Measurements from ENCODE around the gene YY1. TPM values are rescaled to one million over a fixed set of nuclear protein-coding genes. Genes with fewer than 3 reads are reported as not detected.
A peak's percentile ranks its signal among the peaks of the same experiment; 100 is the strongest.
"Not testable (repeated sequence)": the region's sequence is repeated elsewhere in the genome, so short reads cannot be mapped to it uniquely, and the experiment has no call there.

YY1 gene
- total RNA-seq, 1 experiment from 2014 or later = 53.5 TPM

DNA sequence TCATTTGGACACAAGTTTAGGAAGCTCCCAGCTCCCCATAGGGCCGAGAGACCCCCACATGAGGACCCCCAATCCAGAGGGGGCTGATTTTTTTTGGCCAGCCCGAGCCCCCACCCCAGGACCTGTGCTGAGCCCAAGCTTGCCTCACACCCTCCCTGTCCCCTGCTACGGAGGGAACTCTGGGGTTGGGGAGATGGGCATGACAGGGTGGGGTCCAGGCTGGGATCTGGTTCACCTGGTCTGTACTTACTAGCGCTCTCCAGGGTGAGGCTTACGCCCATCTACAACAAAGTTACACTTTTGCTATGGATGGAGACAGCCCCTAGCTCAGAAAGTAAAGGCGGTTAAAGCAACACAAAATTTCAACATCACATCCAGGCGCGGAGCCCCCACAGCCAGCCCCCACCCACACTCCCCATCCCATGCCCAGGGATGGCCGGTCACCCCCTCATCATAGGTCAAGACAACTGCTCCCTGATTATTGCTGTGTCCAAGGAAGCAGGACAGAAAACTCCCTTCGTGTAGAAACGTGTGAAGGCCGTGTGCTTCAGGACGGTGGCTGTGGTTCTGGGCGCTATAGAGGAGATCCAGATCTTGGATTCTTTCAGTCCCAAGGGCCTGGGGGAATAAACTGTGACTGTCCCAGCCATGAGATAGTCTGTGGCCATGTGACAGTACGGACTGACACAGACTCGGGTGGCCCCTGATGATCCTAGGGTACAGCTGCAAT lies 56.6 kb downstream of the YY1 start:
- DNase-seq (ENCODE audit: low read depth) = no peak

GRCh38 chr14:100296106-100296651 lies 57.2 kb downstream of the YY1 start:
- DNase-seq (ENCODE audit: low read depth) = no peak

GRCh38 chr14:100296729-100297128 lies 57.8 kb downstream of the YY1 start:
- not testable (repeated sequence) for DNase-seq (ENCODE audit: low read depth)

GRCh38 chr14:100297320-100298300 lies 58.7 kb downstream of the YY1 start:
- DNase-seq (ENCODE audit: low read depth) = no peak

DNA sequence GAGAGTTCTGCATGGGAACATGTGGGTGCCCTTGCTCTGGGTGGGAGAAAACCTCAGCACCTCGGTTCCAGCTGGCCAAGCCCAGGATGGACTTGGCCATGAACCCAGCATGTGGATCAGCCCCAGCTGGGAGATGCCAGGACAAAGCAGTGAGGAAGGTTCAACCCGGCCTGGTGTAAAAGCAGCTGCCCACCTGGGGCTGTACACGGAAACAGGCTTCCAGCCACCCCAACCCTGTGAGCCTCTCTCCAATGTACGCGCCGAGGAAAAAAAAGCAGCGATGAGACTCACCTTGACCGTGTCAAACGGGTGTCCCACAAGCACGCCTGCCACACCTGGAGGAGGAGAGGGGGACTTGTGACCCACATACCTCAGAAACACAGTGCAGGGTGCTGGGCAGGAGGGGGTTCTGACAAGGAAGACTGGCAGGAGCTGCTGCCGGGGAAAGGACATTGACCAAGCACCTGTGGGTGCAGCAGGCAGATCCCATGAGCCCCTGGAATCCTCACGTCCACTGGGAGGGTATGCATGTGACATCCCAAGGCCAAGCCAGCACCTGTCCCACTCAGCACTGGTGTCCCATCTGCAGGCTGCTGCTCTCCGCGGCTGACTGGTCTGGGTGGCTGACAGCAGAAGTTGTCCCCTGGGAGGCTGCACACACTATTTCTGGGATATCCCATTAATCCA lies 59.8 kb downstream of the YY1 start:
- DNase-seq (ENCODE audit: low read depth) = no peak

DNA sequence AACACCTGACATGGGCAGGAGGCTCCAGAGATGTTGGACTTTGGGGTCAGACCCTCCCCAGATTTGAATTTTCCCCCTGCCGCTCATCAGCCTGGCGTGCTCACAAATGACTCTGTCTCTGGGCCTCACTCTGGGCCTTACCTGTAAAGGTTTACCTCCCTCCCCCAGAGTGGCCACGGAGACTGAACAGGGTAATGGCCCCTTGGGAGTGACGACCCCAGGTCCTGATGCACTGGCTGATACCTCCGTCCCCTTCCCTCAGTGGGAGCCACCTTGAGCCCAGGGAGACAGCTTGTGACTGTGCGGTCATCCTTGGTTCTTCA lies 60.3 kb downstream of the YY1 start:
- DNase-seq (ENCODE audit: low read depth) = no peak

DNA sequence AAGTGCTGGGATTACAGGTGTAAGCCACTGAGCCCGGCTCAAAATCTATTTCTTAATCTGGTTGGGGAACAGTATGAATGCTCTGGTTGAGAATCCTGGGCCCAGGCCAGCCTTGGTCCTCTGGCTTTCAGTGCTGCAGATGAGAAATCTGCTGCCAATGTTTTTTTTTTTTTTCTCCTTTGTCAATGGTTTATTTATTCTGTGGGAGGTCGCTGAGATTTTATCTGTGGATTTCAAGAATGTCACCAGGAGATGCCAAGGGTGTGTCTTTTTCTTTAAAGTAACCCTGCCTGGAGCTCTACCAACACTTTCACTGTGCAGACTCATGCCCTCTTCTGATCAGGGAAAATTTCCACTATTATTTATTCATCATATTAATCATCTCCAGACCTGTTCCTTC lies 63.7 kb downstream of the YY1 start:
- no peak for DNase-seq (ENCODE audit: low read depth)

DNA sequence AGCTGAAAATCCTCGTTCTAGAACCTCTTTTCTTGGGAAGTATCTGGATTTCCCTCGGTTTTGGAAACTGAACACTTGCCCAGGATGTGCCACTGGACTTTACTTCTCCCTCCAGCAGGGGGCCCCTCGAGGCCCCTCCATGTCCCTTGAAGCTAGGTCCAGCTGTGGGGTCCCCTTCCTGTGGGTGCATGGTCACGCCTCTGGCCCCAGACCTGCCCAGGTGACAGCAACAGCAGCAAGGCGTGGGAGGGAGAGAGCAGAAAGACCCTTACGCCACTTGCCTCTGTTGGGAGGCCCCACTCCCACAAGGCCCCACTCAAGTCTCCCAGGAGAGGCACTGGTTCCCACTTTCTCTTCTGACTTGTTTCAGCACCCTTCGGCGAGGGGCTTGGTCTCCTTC lies 64.2 kb downstream of the YY1 start:
- DNase-seq (ENCODE audit: low read depth) = no peak

DNA sequence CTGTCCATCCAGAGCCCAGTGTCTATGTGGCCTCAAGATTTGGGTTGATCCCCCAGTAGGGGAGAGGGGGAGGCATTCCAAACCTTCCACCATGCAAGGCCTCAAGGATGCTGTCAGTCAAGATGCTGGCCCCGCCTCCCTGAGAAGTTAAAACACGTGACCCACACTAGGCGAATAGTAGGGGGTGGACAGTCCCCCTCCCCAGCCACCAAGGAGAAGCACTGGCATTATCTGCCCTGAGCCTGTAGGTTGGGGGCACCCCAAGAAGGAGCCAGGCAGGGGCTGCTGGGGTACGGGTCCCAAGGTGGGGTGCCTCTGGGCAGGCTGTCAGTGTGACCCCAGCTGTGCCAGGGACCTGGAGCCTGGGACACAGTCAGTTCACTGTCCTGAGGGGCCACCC lies 65.0 kb downstream of the YY1 start:
- DNase-seq (ENCODE audit: low read depth) = no peak

GRCh38 chr14:100304825-100305323 lies 65.9 kb downstream of the YY1 start:
- no peak for DNase-seq (ENCODE audit: low read depth)

DNA sequence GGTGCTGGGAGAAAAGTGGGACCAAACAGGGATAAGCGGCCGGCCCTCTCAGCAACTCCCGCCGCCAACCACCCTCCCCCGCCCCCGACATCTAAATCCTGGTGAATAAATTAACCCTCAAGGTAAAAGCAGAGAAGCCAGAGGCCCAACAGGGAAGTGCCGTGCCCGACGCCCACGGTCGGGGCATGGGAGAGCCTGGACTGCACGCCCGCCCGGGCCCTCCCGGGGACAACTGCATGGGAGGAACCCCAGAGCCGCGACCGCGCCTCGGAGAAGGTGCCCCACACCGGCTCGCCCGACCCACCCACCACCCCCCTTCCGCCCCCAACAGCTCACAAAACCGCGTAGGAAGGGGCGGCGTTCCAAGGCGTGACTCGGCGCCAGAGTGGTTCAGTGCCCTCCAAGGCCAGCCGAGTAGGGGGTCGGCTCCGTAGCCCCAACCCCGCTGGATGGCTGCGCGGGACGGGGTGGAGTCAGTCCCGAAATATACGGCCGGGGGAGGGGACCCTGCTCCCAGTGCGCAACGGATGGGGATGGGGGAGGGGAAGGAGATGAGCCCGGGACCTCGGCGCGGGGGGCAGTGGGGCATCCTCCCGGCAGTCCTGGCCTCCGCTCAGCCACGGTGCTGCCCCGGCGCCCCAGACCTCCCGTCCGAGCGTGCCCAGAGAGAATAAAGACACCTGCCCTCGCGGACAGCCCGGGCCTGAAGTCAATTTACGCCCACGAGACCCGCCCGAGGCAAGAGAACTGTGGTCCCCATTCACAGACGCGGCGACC lies 66.6 kb downstream of the YY1 start:
- no peak for DNase-seq (ENCODE audit: low read depth)

GRCh38 chr14:100306101-100306997 lies 67.4 kb downstream of the YY1 start, which contains the start of gene SLC25A29:
Gene SLC25A29, minus strand, starts transcription at chr14:100306444. Its CDS starts 212 bp downstream, at chr14:100306232.
- DNase-seq (ENCODE audit: low read depth) = peak; percentile 78

DNA sequence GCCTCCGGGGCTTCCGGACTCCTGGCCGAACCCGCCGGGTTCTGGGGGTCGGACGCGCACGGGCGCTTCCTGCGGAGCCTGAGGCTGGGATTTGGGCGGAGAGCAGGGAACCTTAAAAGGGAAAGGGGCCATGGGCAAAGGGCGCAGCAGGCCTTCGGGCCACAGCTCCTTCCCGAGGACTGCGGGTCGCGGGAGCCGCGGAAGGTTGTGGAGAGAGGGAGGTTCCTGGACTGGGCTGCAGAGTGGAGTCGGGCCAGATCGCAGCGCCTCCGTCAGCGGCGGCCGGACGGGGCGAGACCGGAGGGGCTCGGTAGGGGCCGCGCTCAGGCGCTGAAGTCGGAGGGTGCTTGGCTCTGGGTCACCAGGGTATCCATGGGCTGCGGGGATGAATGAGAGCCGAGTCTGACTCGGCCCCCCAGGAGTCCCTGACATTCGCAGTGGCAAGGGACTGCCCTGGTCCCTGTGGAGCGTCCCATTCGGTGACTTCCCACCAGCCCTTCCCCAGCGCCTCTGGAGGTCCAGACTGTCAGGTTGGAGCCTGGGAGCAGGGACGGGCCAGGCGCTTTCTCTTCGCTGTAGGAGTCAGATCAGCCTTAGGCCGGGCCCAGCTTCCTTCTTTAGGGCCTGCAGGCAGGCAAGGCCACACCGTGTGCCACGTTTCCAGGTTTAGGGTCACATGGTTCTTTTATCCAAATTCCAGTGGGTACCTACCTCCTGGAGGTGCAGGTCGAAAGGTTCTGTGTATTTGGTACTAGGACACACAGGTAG lies 68.2 kb downstream of the YY1 start:
- no peak for DNase-seq (ENCODE audit: low read depth)

GRCh38 chr14:100307766-100308426 lies 69.0 kb downstream of the YY1 start:
- DNase-seq (ENCODE audit: low read depth) = no peak

- DNase-seq (ENCODE audit: low read depth) = not testable (repeated sequence)
Observed at GRCh38 chr14:100308427-100308792, 69.5 kb downstream of the YY1 start.

GRCh38 chr14:100309028-100309737 lies 70.2 kb downstream of the YY1 start:
- no peak for DNase-seq (ENCODE audit: low read depth)

DNA sequence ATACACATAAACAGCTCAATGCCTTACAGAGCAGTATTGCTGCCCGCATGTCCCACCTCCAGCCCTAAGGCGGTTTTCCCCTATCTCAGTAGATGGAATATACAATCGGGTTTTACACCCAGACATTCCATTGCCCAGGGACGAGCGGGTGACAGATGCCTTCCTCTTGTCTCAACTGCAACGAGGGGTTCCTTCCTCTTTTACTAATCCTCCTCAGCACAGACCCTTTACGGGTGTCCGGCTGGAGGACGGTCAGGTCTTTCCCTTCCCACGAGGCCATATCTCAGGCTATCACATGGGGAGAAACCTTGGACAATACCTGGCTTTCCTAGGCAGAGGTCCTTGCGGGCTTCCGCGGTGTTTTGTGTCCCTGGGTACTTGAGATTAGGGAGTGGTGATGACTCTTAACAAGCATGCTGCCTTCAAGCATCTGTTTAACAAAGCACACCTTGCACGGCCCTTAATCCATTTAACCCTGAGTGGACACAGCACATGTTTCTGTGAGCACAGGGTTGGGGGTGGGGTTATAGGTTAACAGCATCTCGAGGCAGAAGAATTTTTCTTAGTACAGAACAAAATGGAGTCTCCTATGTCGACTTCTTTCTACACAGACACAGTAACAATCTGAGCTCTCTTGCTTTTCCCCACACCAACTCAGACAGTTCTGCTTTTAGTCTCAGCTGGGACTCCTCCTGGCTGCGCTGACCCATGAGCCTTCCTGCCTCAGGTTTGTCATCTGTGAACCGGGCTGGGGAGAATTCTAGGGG lies 73.3 kb downstream of the YY1 start:
- DNase-seq (ENCODE audit: low read depth) = not testable (repeated sequence)

All from HT1080 (cell line).